ENCODE results near the gene NADK. TPM values are rescaled to one million over a fixed set of nuclear protein-coding genes. Genes with fewer than 3 reads are reported as not detected.

NADK gene
- total RNA-seq, 4 donors from 2014 or later = 115 to 210 (median 162) TPM

GRCh38 chr1:1819762-1820161 is 41.5 kb upstream of the NADK start:
- H3K9me3 ChIP-seq = no peaks in the 10 kb centered on the region
- H3K27ac ChIP-seq = no peak overlapping the region
- no peaks in the 10 kb centered on the region for H3K4me1 ChIP-seq
- TF ChIP-seq CTCF (IDR thresholded peaks at IDR 0.05) = no peak
- TF ChIP-seq POLR2A (IDR thresholded peaks at IDR 0.05) = no peak
- no peaks in the 10 kb centered on the region for H3K27me3 ChIP-seq
- no peak overlapping the region for H3K4me3 ChIP-seq
- DNase-seq = no peak
- peaks cover 0 to 70% (median 3%) of the 10 kb centered on the region in 3 donors for H3K36me3 ChIP-seq

GRCh38 chr1:1817221-1817620 is 39.0 kb upstream of the NADK start:
- H3K36me3 ChIP-seq = peaks cover 0 to 73% (median 0%) of the 10 kb centered on the region in 3 donors
- H3K27ac ChIP-seq = no peak overlapping the region
- H3K4me3 ChIP-seq = no peak overlapping the region
- no peaks in the 10 kb centered on the region for H3K9me3 ChIP-seq
- no peak for DNase-seq
- TF ChIP-seq POLR2A (IDR thresholded peaks at IDR 0.05) (no peak), CTCF (IDR thresholded peaks at IDR 0.05) (no peak)
- no peaks in the 10 kb centered on the region for H3K4me1 ChIP-seq
- H3K27me3 ChIP-seq = no peaks in the 10 kb centered on the region

- Histone ChIP-seq H3K4me3 (no peak overlapping the region), H3K36me3 (peaks cover 0 to 70% (median 0%) of the 10 kb centered on the region in 3 donors), H3K4me1 (no peaks in the 10 kb centered on the region), H3K27me3 (no peaks in the 10 kb centered on the region), H3K27ac (no peak overlapping the region), H3K9me3 (no peaks in the 10 kb centered on the region)
- no peak for DNase-seq
- no peak for TF ChIP-seq POLR2A (IDR thresholded peaks at IDR 0.05)
- no peak for TF ChIP-seq CTCF (IDR thresholded peaks at IDR 0.05)
Observed at GRCh38 chr1:1815606-1816281, 37.5 kb upstream of the NADK start.

- H3K4me1 ChIP-seq = no peaks in the 10 kb centered on the region
- H3K4me3 ChIP-seq = no peak overlapping the region
- DNase-seq = no peak
- TF ChIP-seq CTCF (IDR thresholded peaks at IDR 0.05) (no peak), POLR2A (IDR thresholded peaks at IDR 0.05) (no peak)
- no peaks in the 10 kb centered on the region for H3K9me3 ChIP-seq
- H3K27me3 ChIP-seq = no peaks in the 10 kb centered on the region
- H3K27ac ChIP-seq = no peak overlapping the region
- peaks cover 0 to 79% (median 0%) of the 10 kb centered on the region in 3 donors for H3K36me3 ChIP-seq
Observed at GRCh38 chr1:1809489-1809888, 31.2 kb upstream of the NADK start.

- Histone ChIP-seq H3K36me3 (peaks cover 0 to 79% (median 0%) of the 10 kb centered on the region in 3 donors), H3K9me3 (no peaks in the 10 kb centered on the region)
- TF ChIP-seq POLR2A (IDR thresholded peaks at IDR 0.05) (no peak), CTCF (IDR thresholded peaks at IDR 0.05) (no peak)
Observed at GRCh38 chr1:1808206-1808605, 29.9 kb upstream of the NADK start.

More at GRCh38 chr1:1808206-1808605, 29.9 kb upstream of the NADK start:
- no peak overlapping the region for H3K4me3 ChIP-seq
- H3K27ac ChIP-seq = no peak overlapping the region
- no peaks in the 10 kb centered on the region for H3K4me1 ChIP-seq
- DNase-seq = no peak
- H3K27me3 ChIP-seq = no peaks in the 10 kb centered on the region
